Astrocyte of the spinal cord (primary cell): ENCODE measurements around the gene ST3GAL3.

Experiments
- DNase-seq: peaks from one replicate; pipeline ENCODE4 v3.0.0; 2011; ENCODE audit warnings: low read depth, low spot score
- H3K4me3 ChIP-seq: 2 replicates; pipeline ENCODE4 v1.5.1; 2011; ENCODE audit warnings: low read depth, mild to moderate bottlenecking, low read length, moderate library complexity
- in situ Hi-C: cut with HindIII; loops from 2 replicates; pipeline ENCODE4 v1.10.0; 2017; ENCODE audit warnings: low sequenced_read_pairs
- TF ChIP-seq, protein P1 (sequence below): IDR thresholded peaks from 2 replicates; pipeline ENCODE4 v1.5.1; 2012; ENCODE audit warnings: low read depth, mild to moderate bottlenecking, low read length, inconsistent platforms

ST3GAL3 gene

DNA sequence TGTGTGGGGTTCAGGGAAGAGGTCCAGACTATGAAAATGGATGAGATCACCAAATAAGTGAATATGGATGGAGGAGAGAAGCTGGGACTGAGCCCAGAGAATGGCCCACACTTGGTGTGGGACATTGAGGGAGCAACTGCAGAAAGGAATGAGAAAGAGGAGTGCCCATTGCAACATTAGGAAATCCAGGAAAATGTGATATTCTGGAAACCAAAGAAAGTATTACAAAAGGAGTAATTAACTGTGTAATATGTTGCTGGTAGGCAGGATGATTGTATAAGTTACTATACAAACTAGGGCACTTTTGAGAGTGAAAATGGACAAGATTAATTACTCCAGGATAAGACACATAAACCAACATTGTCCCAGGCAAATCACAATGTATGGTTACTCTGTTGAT, 166.5 kb downstream of the ST3GAL3 start:
- no peak for DNase-seq
- in situ Hi-C loops, result no loop called here
- TF ChIP-seq, protein P1, sequence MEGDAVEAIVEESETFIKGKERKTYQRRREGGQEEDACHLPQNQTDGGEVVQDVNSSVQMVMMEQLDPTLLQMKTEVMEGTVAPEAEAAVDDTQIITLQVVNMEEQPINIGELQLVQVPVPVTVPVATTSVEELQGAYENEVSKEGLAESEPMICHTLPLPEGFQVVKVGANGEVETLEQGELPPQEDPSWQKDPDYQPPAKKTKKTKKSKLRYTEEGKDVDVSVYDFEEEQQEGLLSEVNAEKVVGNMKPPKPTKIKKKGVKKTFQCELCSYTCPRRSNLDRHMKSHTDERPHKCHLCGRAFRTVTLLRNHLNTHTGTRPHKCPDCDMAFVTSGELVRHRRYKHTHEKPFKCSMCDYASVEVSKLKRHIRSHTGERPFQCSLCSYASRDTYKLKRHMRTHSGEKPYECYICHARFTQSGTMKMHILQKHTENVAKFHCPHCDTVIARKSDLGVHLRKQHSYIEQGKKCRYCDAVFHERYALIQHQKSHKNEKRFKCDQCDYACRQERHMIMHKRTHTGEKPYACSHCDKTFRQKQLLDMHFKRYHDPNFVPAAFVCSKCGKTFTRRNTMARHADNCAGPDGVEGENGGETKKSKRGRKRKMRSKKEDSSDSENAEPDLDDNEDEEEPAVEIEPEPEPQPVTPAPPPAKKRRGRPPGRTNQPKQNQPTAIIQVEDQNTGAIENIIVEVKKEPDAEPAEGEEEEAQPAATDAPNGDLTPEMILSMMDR, result no peak
- H3K4me3 ChIP-seq, result no peak overlapping the region

DNA sequence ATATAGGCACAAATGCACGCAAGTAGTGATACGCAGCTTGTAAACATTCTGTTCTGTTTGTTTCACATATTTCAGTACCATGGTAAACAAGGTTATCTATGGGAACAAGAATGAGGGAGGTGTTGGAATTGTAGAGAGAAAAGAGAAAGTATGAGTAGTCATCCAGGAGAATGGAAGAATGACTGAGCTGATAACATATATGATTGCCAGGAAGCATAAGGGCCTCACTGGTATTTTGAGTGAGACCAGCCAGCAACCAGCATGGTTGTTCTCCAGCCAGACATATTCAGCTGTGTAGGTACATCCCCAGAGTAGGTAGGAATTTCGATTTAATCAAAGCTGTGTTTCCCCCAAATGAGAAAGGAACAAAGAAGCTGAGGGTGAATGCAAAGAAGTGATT, 167.4 kb downstream of the ST3GAL3 start:
- TF ChIP-seq, protein P1, result no peak
- DNase-seq, result no peak
- H3K4me3 ChIP-seq, result no peak overlapping the region
- in situ Hi-C loops, result no loop called here

DNA sequence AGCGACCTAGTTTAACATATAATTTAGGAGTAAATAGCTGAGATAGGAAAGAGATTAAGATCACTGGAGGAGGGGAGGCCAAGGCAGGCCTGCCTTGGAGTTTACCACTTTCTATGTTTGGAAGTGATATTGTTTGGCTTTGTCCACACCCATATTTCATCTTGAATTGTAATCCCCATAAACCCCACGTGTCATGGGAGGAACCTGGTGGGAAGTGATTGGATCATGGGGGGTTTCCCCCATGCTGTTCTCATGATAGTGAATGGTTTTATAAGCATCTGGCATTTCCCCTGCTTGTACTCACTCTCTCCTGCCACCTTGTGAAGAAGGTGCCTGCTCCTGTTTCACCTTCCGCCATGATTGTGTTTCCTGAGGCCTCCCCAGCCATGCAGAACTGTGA, 168.0 kb downstream of the ST3GAL3 start:
- in situ Hi-C loops, result no loop called here
- no peak overlapping the region for H3K4me3 ChIP-seq
- no peak for DNase-seq
- TF ChIP-seq, protein P1, result no peak

DNA sequence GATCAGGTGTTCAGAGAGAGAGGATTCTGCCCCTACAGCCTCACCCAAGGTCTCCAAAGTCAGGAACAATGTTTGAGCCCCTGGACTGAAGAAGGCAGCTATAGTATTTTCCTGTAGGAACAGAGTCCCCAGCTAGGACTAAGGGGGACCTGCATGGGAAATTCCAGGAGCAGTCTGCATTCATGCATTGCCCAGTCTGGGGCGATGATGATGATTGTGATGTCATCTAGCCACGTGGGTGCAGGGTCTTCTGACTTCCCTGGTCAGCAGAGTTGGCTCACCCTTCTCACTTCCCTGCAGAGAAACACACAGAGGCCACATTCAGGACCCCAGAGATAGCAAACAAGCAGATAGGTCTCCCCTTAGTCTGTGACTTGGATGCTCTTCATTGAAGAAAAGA, 169.8 kb downstream of the ST3GAL3 start:
- no peak for DNase-seq
- TF ChIP-seq, protein P1, result no peak
- in situ Hi-C loops, result no loop called here
- H3K4me3 ChIP-seq, result no peak overlapping the region

DNA sequence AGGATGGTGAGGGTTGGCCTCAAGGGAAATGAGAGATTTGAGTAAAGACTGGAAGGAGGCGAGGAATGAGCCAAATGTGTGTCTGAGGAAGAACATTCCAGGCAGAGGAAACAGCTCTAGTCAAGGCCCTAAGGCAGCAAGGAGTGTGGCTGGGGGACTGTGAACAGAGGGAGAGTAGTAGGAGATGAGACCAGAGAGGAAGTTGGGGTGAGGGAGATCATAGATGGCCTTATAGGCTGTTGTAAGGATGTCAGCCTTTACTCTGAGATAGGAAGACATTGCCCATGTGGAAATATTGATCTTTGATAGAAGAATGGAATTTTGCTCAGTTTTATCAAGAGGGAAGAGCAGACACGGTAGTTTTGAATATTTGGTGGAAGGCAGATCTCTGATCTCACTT, 171.1 kb downstream of the ST3GAL3 start:
- no peak overlapping the region for H3K4me3 ChIP-seq
- TF ChIP-seq, protein P1, result no peak
- in situ Hi-C loops, result no loop called here
- DNase-seq, result no peak

DNA sequence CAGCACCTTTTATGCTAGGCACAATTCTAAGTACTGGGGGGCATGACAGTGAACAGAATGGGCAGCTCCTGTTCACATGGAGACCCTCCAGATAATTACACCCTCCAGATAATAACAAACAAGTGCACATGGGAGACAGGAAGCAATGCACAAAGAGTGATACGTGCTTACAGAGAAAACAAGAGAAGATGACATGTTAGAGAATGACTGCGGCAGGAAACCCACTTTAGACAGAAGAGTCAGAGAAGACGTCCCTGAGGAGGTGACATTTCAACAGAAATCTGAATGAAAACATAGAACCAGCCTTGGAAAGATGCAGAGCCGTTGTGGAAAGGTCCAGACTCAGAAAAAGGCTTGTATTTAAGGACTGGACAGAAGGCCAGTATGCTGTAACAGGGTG, 171.5 kb downstream of the ST3GAL3 start:
- in situ Hi-C loops, result no loop called here

More for the DNA sequence above, 171.5 kb downstream of the ST3GAL3 start:
- DNase-seq, result no peak
- H3K4me3 ChIP-seq, result no peak overlapping the region
- TF ChIP-seq, protein P1, result no peak
